B cell (primary cell): ENCODE measurements around the gene PCDHA7. TPM values are rescaled to one million over a fixed set of nuclear protein-coding genes. Genes with fewer than 3 reads are reported as not detected.

ENCODE experiments used
- ATAC-seq: fragments of 200-7000 bp; cut with Tn5 transposase; one replicate; pipeline ENCODE4 v1.10.0; 2021; ENCODE audit warnings: low read depth, mild to moderate bottlenecking, moderate number of reproducible peaks, moderate library complexity
- CTCF ChIA-PET: fragments of 350-600 bp; sonication (Branson Sonifier 250); formaldehyde crosslinking; loops from one replicate; lab custom pipeline; 2021; ENCODE audit warnings: antibody characterized with exemption, inconsistent platforms; lab: Charles Lee
- POLR2A ChIA-PET: fragments of 350-600 bp; sonication (Branson Sonifier 250); formaldehyde crosslinking; loops from one replicate; lab custom pipeline; 2021; ENCODE audit warnings: antibody characterized with exemption; lab: Charles Lee
- DNase-seq: peaks from one replicate; pipeline ENCODE4 v3.0.0; 2013
- H2AFZ ChIP-seq: 2 replicates; pipeline ENCODE4 v1.6.1; 2012; ENCODE audit warnings: mild to moderate bottlenecking, low read depth, low read length; ENCODE audit not compliant: insufficient read depth, poor library complexity, severe bottlenecking
- H3K27ac ChIP-seq, 2 donors: 1 replicate in 1 of 2; 2 replicates in 1 of 2; pipeline ENCODE4 v1.5.1; 2012 to 2013; ENCODE audit warnings: low read length in 2 of 2, mild to moderate bottlenecking in 2 of 2, moderate library complexity in 1 of 2
- H3K27me3 ChIP-seq, 4 experiments: fragments of 200-600 bp in 1 of 4; sonication (generic) in 1 of 4; replicated peaks in 1 of 4; 1 replicate in 2 of 4; 2 replicates in 2 of 4; pipeline versions ENCODE4 v1.6.1 to v1.7.0; 2013 to 2016; ENCODE audit warnings: low read length in 3 of 4, mild to moderate bottlenecking in 2 of 4, mixed read lengths in 1 of 4, moderate library complexity in 1 of 4; ENCODE audit not compliant: insufficient read depth in 4 of 4, control insufficient read depth in 3 of 4; ENCODE audit errors: control extremely low read depth in 1 of 4
- H3K36me3 ChIP-seq, 2 experiments: replicated peaks in 1 of 2; 1 replicate in 1 of 2; 2 replicates in 1 of 2; pipeline versions ENCODE4 v1.6.1 to v1.7.1; 2013; ENCODE audit warnings: low read length in 1 of 2; ENCODE audit not compliant: insufficient read depth in 2 of 2, control insufficient read depth in 1 of 2; ENCODE audit errors: control extremely low read depth in 1 of 2, extremely low read depth in 1 of 2
- H3K4me1 ChIP-seq, 2 donors: fragments of 200-600 bp in 1 of 2; sonication (generic) in 1 of 2; 1 replicate in 1 of 2; 2 replicates in 1 of 2; pipeline versions ENCODE4 v1.5.1 to v1.6.1; 2013 to 2017; ENCODE audit warnings: low read length in 2 of 2; ENCODE audit not compliant: control insufficient read depth in 2 of 2, insufficient read depth in 2 of 2
- H3K4me2 ChIP-seq: replicated peaks from 2 replicates; pipeline ENCODE3; 2012; ENCODE audit warnings: mild to moderate bottlenecking, low read depth, low read length; ENCODE audit not compliant: poor library complexity, severe bottlenecking
- H3K4me3 ChIP-seq, 5 experiments: fragments of 200-600 bp in 1 of 5; sonication (generic) in 1 of 5; 1 replicate in 3 of 5; 2 replicates in 2 of 5; pipeline versions ENCODE4 v1.5.1 to v1.7.0; 2011 to 2016; ENCODE audit warnings: low read length in 4 of 5, mild to moderate bottlenecking in 4 of 5, low read depth in 2 of 5, control low read depth in 1 of 5, moderate library complexity in 1 of 5; ENCODE audit not compliant: insufficient read depth in 1 of 5; ENCODE audit errors: control extremely low read depth in 1 of 5, extremely low read depth in 1 of 5
- H3K79me2 ChIP-seq: fragments of 200-600 bp; sonication (generic); one replicate; pipeline ENCODE4 v1.6.0; 2016; ENCODE audit warnings: low read length; ENCODE audit not compliant: control insufficient read depth, insufficient read depth
- H3K9ac ChIP-seq: fragments of 200-600 bp; sonication (generic); 2 replicates; pipeline ENCODE4 v1.6.1; 2017; ENCODE audit warnings: mild to moderate bottlenecking, low read length, moderate library complexity
- H3K9me3 ChIP-seq, 3 donors: one replicate each; pipeline versions ENCODE4 v1.6.1 to v1.7.1; 2013; ENCODE audit warnings: low read length in 2 of 3; ENCODE audit not compliant: control insufficient read depth in 2 of 3, insufficient read depth in 1 of 3; ENCODE audit errors: control extremely low read depth in 1 of 3
- H4K20me1 ChIP-seq: 2 replicates; pipeline ENCODE4 v1.6.0; 2012; ENCODE audit warnings: mild to moderate bottlenecking, low read length; ENCODE audit not compliant: insufficient read depth, control insufficient read depth, poor library complexity, severe bottlenecking
- H3K27ac Mint-ChIP-seq: one replicate; pipeline ENCODE4 v1.8.0; 2021; ENCODE audit warnings: mixed read lengths
- H3K27me3 Mint-ChIP-seq: one replicate; pipeline ENCODE4 v1.8.0; 2021; ENCODE audit warnings: mixed read lengths
- H3K4me1 Mint-ChIP-seq: one replicate; pipeline ENCODE4 v1.8.0; 2021; ENCODE audit warnings: mixed read lengths
- H3K4me3 Mint-ChIP-seq: one replicate; pipeline ENCODE4 v1.8.0; 2021; ENCODE audit warnings: mixed read lengths
- H3K9me3 Mint-ChIP-seq: one replicate; pipeline ENCODE4 v1.8.0; 2022; ENCODE audit warnings: mixed read lengths; ENCODE audit not compliant: insufficient read depth
- EZH2 ChIP-seq: IDR thresholded peaks from 2 replicates; pipeline ENCODE4 v1.6.1; 2012; ENCODE audit warnings: borderline replicate concordance, low read depth, mild to moderate bottlenecking, moderate library complexity, low read length; ENCODE audit not compliant: insufficient read depth, poor library complexity, severe bottlenecking
- WGBS: methylation state at CpG from one replicate; pipeline ENCODE4 v1.1.5; 2013; ENCODE audit warnings: missing lambda C conversion rate; ENCODE audit not compliant: insufficient coverage; 5-methylcytosine and 5-hydroxymethylcytosine counted together
- intact Hi-C: fragments of 100-400 bp; cut with micrococcal nuclease; formaldehyde crosslinking; loops from one replicate; pipeline ENCODE4 v1.10.0; 2022
- polyA plus RNA-seq: library from polyadenylated mRNA; depleted of rRNA; stranded (reverse); fragments of >200 nt; gene quantifications from 2 replicates; pipeline ENCODE4 v1.2.3, GENCODE V29; 2012
- total RNA-seq, 2 donors: library from RNA; stranded (reverse); fragments of 120-200 nt in 1 of 2; gene quantifications; 1 replicate in 1 of 2; 2 replicates in 1 of 2; pipeline versions ENCODE4 v1.2.3 to v1.2.4, GENCODE V29; 2013 to 2022
- TF ChIP-seq, protein P1 (sequence below): fragments of 200-600 bp; IDR thresholded peaks from one replicate; pipeline ENCODE4 v1.8.0; 2022; ENCODE audit warnings: antibody characterized with exemption, mild to moderate bottlenecking

The PCDHA7 gene
- total and polyA plus RNA-seq, 2 donors (not counting 1 experiment from before 2014, with no cell fraction given): 0.03 TPM; not detected in 1

DNA sequence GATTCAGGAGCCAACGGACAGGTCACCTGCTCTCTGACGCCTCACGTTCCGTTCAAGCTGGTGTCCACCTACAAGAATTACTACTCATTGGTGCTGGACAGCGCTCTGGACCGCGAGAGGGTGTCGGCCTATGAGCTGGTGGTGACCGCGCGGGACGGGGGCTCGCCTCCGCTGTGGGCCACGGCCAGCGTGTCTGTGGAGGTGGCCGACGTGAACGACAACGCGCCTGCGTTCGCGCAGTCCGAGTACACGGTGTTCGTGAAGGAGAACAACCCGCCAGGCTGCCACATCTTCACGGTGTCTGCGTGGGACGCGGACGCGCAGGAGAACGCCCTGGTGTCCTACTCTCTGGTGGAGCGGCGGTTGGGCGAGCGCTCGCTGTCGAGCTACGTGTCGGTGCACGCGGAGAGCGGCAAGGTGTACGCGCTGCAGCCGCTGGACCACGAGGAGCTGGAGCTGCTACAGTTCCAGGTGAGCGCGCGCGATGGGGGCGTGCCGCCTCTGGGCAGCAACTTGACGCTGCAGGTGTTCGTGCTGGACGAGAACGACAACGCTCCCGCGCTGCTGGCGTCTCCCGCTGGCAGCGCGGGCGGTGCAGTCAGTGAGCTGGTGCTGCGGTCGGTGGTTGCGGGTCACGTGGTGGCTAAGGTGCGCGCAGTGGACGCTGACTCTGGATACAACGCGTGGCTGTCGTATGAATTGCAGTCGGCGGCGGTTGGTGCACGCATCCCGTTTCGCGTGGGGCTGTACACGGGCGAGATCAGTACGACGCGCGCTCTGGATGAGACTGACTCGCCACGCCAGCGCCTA is 23.3 kb downstream of the PCDHA7 start:
- ChIA-PET CTCF (no interaction called here), POLR2A (no interaction called here)
- H4K20me1 ChIP-seq: no peaks in the 10 kb centered on the region
- H3K9me3 ChIP-seq: peaks cover 1 to 37% (median 9%) of the 10 kb centered on the region in 3 donors
- Mint-ChIP-seq H3K4me1 (no peaks in the 10 kb centered on the region), H3K27ac (no peak overlapping the region), H3K9me3 (no peaks in the 10 kb centered on the region), H3K4me3 (no peak overlapping the region), H3K27me3 (peaks cover 8% of the 10 kb centered on the region)
- H3K79me2 ChIP-seq: no peaks in the 10 kb centered on the region
- no peak overlapping the region for H3K4me3 ChIP-seq
- H2AFZ ChIP-seq: no peak overlapping the region
- peaks cover 0 to 12% (median 5%) of the 10 kb centered on the region in 4 experiments for H3K27me3 ChIP-seq
- intact Hi-C loops: no loop called here
- H3K27ac ChIP-seq: no peak overlapping the region
- DNase-seq (no peak), ATAC-seq (no peak)
- TF ChIP-seq, protein P1, sequence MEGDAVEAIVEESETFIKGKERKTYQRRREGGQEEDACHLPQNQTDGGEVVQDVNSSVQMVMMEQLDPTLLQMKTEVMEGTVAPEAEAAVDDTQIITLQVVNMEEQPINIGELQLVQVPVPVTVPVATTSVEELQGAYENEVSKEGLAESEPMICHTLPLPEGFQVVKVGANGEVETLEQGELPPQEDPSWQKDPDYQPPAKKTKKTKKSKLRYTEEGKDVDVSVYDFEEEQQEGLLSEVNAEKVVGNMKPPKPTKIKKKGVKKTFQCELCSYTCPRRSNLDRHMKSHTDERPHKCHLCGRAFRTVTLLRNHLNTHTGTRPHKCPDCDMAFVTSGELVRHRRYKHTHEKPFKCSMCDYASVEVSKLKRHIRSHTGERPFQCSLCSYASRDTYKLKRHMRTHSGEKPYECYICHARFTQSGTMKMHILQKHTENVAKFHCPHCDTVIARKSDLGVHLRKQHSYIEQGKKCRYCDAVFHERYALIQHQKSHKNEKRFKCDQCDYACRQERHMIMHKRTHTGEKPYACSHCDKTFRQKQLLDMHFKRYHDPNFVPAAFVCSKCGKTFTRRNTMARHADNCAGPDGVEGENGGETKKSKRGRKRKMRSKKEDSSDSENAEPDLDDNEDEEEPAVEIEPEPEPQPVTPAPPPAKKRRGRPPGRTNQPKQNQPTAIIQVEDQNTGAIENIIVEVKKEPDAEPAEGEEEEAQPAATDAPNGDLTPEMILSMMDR: no peak
- TF ChIP-seq EZH2: no peak
- H3K36me3 ChIP-seq: no peaks in the 10 kb centered on the region
- WGBS: 64% methylated on average over 94 of the region's 94 CpGs
- H3K9ac ChIP-seq: no peak overlapping the region
- no peaks in the 10 kb centered on the region for H3K4me1 ChIP-seq
- no peak overlapping the region for H3K4me2 ChIP-seq

DNA sequence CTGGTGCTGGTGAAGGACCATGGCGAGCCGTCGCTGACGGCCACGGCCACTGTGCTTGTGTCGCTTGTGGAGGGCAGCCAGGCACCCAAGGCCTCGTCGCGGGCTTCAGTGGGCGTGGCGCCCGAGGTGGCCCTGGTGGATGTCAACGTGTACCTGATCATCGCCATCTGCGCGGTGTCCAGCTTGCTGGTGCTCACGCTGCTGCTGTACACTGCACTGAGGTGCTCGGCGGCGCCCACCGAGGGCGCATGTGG is 23.8 kb downstream of the PCDHA7 start:
- TF ChIP-seq, protein P1: no peak
- TF ChIP-seq EZH2: no peak
- peaks cover 0 to 11% (median 4%) of the 10 kb centered on the region in 4 experiments for H3K27me3 ChIP-seq
- 67% methylated on average over 22 of the region's 22 CpGs for WGBS
- H3K4me1 ChIP-seq: no peaks in the 10 kb centered on the region
- ChIA-PET CTCF (no interaction called here), POLR2A (no interaction called here)
- no peak overlapping the region for H3K4me3 Mint-ChIP-seq
- H4K20me1 ChIP-seq: no peaks in the 10 kb centered on the region
- intact Hi-C loops: no loop called here
- no peak overlapping the region for H2AFZ ChIP-seq
- no peak overlapping the region for H3K4me3 ChIP-seq
- no peak for ATAC-seq
- no peak overlapping the region for H3K27ac Mint-ChIP-seq
- no peak for DNase-seq
- no peaks in the 10 kb centered on the region for H3K79me2 ChIP-seq
- no peak overlapping the region for H3K27ac ChIP-seq
- no peaks in the 10 kb centered on the region for H3K4me1 Mint-ChIP-seq
- no peak overlapping the region for H3K9ac ChIP-seq
- H3K4me2 ChIP-seq: no peak overlapping the region
- H3K9me3 Mint-ChIP-seq: no peaks in the 10 kb centered on the region
- peaks cover 8% of the 10 kb centered on the region for H3K27me3 Mint-ChIP-seq
- peaks cover 1 to 42% (median 9%) of the 10 kb centered on the region in 3 donors for H3K9me3 ChIP-seq
- H3K36me3 ChIP-seq: no peaks in the 10 kb centered on the region
